HL-60 (cell line): Measurements from ENCODE around the gene TAF11L14.
"Not testable (repeated sequence)": the region's sequence is repeated elsewhere in the genome, so short reads cannot be mapped to it uniquely, and the experiment has no call there.

Source experiments
- CTCF ChIP-seq: IDR thresholded peaks from one replicate; pipeline ENCODE4 v1.5.1; 2011; ENCODE audit warnings: low read length, control low read depth, inconsistent platforms; ENCODE audit not compliant: insufficient read depth
- POLR2AphosphoS5 ChIP-seq: IDR thresholded peaks from 2 replicates; pipeline ENCODE4 v1.6.1; 2012; ENCODE audit warnings: low read depth

DNA sequence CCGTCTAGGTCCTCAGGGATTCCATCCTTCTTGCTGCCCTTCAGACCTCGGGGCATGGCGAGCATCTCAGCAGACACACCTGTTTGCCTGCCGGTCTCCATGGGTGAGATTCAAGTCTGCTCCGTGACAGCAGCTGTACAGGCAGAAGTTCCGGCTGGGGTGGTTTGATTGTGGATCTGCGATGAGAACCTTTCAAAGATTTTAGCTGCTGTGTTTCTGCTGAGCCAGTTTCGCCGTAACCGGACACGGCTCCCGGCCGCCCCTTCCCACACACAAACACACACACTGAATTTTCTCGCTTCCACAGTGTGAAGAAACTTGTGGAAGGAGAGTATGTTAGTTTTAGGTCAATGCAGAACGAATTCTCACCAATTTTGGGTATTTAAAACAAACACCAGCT, 36.5 kb upstream of the TAF11L14 start, which contains the start of gene TAF11L10:
- TF ChIP-seq CTCF, POLR2AphosphoS5: not testable (repeated sequence)
